ENCODE results near the gene ANKRD37. TPM values are rescaled to one million over a fixed set of nuclear protein-coding genes. Genes with fewer than 3 reads are reported as not detected.

The ANKRD37 gene
- total RNA-seq, 1 experiment from 2014 or later: 5.1 TPM

- H3K27ac ChIP-seq (ENCODE audit: low read length): no peak overlapping the region
- POLR2A ChIA-PET: no interaction called here
- DNase-seq (ENCODE audit: low read depth, low spot score) (no peak), ATAC-seq (no peak)
- no peaks in the 10 kb centered on the region for H3K4me1 ChIP-seq (ENCODE audit: control insufficient read depth, insufficient read depth, low read length)
- in situ Hi-C loops (cut with HindIII; ENCODE audit: low pct_unique_long_range_greater_than_20kb, low sequenced_read_pairs): no loop called here
- H3K4me3 ChIP-seq (ENCODE audit: low read depth in 2 of 2, low read length in 2 of 2): no peak overlapping the region
- CTCF ChIA-PET: no interaction called here
- TF ChIP-seq POLR2AphosphoS5 (IDR thresholded peaks at IDR 0.05; ENCODE audit: low read depth, low read length): no peak
- no peak for TF ChIP-seq CTCF (IDR thresholded peaks at IDR 0.05)
- no peak for TF ChIP-seq TCF7L2 (IDR thresholded peaks at IDR 0.05; ENCODE audit: low read depth, low read length)
- no peak for TF ChIP-seq SIN3A (IDR thresholded peaks at IDR 0.05; ENCODE audit: borderline replicate concordance, insufficient read depth, low read depth, low read length)
- no peak for TF ChIP-seq REST (IDR thresholded peaks at IDR 0.05; ENCODE audit: insufficient read depth in 1 of 2, low read depth in 2 of 2, low read length in 1 of 2)
- H3K36me3 ChIP-seq (ENCODE audit: control insufficient read depth, insufficient read depth, low read length): no peaks in the 10 kb centered on the region
- H3K9me3 ChIP-seq (ENCODE audit: control insufficient read depth, insufficient read depth, low read depth, low read length): no peaks in the 10 kb centered on the region
- intact Hi-C loops (cut with micrococcal nuclease; ENCODE audit: unreplicated experiment): no loop called here
- no TSS peak for BruUV-seq (replicated peaks)
- no peaks in the 10 kb centered on the region for H3K27me3 ChIP-seq (ENCODE audit: control insufficient read depth, insufficient read depth, low read length)
These were observed 22.6 kb upstream of the ANKRD37 start for GRCh38 chr4:185374027-185374426.

- TF ChIP-seq SIN3A (IDR thresholded peaks at IDR 0.05; ENCODE audit: borderline replicate concordance, insufficient read depth, low read depth, low read length): no peak
- no peak for TF ChIP-seq CTCF (IDR thresholded peaks at IDR 0.05)
- TF ChIP-seq POLR2AphosphoS5 (IDR thresholded peaks at IDR 0.05; ENCODE audit: low read depth, low read length): no peak
- TF ChIP-seq REST (IDR thresholded peaks at IDR 0.05; ENCODE audit: insufficient read depth in 1 of 2, low read depth in 2 of 2, low read length in 1 of 2): no peak
- TF ChIP-seq TCF7L2 (IDR thresholded peaks at IDR 0.05; ENCODE audit: low read depth, low read length): no peak
- Histone ChIP-seq H3K4me1 (ENCODE audit: control insufficient read depth, insufficient read depth, low read length) (no peaks in the 10 kb centered on the region), H3K4me3 (ENCODE audit: low read depth in 2 of 2, low read length in 2 of 2) (no peak overlapping the region), H3K27me3 (ENCODE audit: control insufficient read depth, insufficient read depth, low read length) (no peaks in the 10 kb centered on the region), H3K36me3 (ENCODE audit: control insufficient read depth, insufficient read depth, low read length) (no peaks in the 10 kb centered on the region), H3K9me3 (ENCODE audit: control insufficient read depth, insufficient read depth, low read depth, low read length) (no peaks in the 10 kb centered on the region), H3K27ac (ENCODE audit: low read length) (no peak overlapping the region)
- CTCF ChIA-PET: no interaction called here
- intact Hi-C loops (cut with micrococcal nuclease; ENCODE audit: unreplicated experiment): no loop called here
- in situ Hi-C loops (cut with HindIII; ENCODE audit: low pct_unique_long_range_greater_than_20kb, low sequenced_read_pairs): no loop called here
- ATAC-seq (no peak), DNase-seq (ENCODE audit: low read depth, low spot score) (no peak)
- POLR2A ChIA-PET: no interaction called here
- BruUV-seq (replicated peaks): no TSS peak
These were observed 22.1 kb upstream of the ANKRD37 start for GRCh38 chr4:185374573-185374972.

Measured in Panc1 (cell line).